Activated B cell treated with CpG ODN at 0.5 μM for 24 hours (primary cell): ENCODE measurements around the gene GOLGA6L7. TPM values are rescaled to one million over a fixed set of nuclear protein-coding genes. Genes with fewer than 3 reads are reported as not detected.
"Not testable (repeated sequence)": the region's sequence is repeated elsewhere in the genome, so short reads cannot be mapped to it uniquely, and the experiment has no call there.

ENCODE experiments used
- ATAC-seq: fragments of 200-7000 bp; cut with Tn5 transposase; one replicate; pipeline ENCODE4 v1.10.0; 2021; ENCODE audit warnings: low read depth, mild to moderate bottlenecking, moderate library complexity
- CTCF ChIA-PET: fragments of 350-600 bp; sonication (Branson Sonifier 250); formaldehyde crosslinking; loops from one replicate; lab custom pipeline; 2021; ENCODE audit warnings: antibody characterized with exemption; lab: Charles Lee
- POLR2A ChIA-PET: fragments of 350-600 bp; sonication (Branson Sonifier 250); formaldehyde crosslinking; loops from one replicate; lab custom pipeline; 2021; ENCODE audit warnings: antibody characterized with exemption; lab: Charles Lee
- DNase-seq: peaks from one replicate; pipeline ENCODE4 v3.0.0; 2022
- H3K27ac Mint-ChIP-seq: one replicate; pipeline ENCODE4 v1.8.0; 2020; ENCODE audit warnings: mixed read lengths
- H3K27me3 Mint-ChIP-seq: one replicate; pipeline ENCODE4 v1.8.0; 2021; ENCODE audit warnings: mixed read lengths
- H3K36me3 Mint-ChIP-seq: one replicate; pipeline ENCODE4 v1.8.0; 2021; ENCODE audit warnings: low read depth, mixed read lengths
- H3K4me1 Mint-ChIP-seq: one replicate; pipeline ENCODE4 v1.8.0; 2021; ENCODE audit warnings: mixed read lengths
- H3K4me3 Mint-ChIP-seq: one replicate; pipeline ENCODE4 v1.8.0; 2020; ENCODE audit warnings: mild to moderate bottlenecking, mixed read lengths
- H3K9me3 Mint-ChIP-seq: one replicate; pipeline ENCODE4 v1.8.0; 2020; ENCODE audit warnings: mixed read lengths
- intact Hi-C: fragments of 100-400 bp; cut with micrococcal nuclease; formaldehyde crosslinking; loops from one replicate; pipeline ENCODE4 v1.15.1; 2024
- total RNA-seq: library from RNA; stranded (reverse); gene quantifications from 2 replicates; pipeline ENCODE4 v1.2.3, GENCODE V29; 2022
- TF ChIP-seq, protein P1 (sequence below): fragments of 200-600 bp; IDR thresholded peaks from one replicate; pipeline ENCODE4 v1.8.0; 2022; ENCODE audit warnings: antibody characterized with exemption, mild to moderate bottlenecking

The GOLGA6L7 gene
- total RNA-seq, 1 donor from 2014 or later = not detected

DNA sequence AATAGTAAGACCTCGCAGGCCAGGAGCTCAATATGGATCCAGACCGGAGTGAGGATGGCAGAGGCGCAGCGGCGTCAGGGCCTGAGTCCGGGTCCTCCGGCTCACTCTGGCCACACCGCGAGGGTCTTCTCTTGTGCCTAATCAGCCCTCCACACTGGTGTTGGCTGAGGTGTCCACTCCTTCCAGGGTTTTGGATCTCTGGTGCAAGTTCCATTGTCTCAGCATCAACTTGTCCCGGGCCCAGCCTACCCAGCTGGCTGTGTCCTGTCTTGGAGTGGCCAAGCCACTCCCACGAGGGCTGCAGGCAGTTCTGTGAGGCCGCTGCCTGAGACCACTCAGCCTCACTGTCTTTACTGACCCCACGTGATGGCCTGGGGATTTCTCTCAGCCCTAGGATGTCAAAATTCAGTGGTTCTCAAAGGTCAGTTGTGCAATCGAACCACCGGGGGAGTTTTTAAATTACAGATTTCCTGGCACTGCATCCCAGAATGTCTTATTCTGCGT lies 12.6 kb upstream of the GOLGA6L7 start:
- H3K4me3 Mint-ChIP-seq = no peak overlapping the region
- intact Hi-C loops = no loop called here
- no peaks in the 10 kb centered on the region for H3K4me1 Mint-ChIP-seq
- ChIA-PET CTCF (no interaction called here), POLR2A (no interaction called here)
- H3K27ac Mint-ChIP-seq = no peak overlapping the region
- ATAC-seq (no peak), DNase-seq (no peak)
- no peaks in the 10 kb centered on the region for H3K27me3 Mint-ChIP-seq
- no peaks in the 10 kb centered on the region for H3K9me3 Mint-ChIP-seq
- TF ChIP-seq, protein P1, sequence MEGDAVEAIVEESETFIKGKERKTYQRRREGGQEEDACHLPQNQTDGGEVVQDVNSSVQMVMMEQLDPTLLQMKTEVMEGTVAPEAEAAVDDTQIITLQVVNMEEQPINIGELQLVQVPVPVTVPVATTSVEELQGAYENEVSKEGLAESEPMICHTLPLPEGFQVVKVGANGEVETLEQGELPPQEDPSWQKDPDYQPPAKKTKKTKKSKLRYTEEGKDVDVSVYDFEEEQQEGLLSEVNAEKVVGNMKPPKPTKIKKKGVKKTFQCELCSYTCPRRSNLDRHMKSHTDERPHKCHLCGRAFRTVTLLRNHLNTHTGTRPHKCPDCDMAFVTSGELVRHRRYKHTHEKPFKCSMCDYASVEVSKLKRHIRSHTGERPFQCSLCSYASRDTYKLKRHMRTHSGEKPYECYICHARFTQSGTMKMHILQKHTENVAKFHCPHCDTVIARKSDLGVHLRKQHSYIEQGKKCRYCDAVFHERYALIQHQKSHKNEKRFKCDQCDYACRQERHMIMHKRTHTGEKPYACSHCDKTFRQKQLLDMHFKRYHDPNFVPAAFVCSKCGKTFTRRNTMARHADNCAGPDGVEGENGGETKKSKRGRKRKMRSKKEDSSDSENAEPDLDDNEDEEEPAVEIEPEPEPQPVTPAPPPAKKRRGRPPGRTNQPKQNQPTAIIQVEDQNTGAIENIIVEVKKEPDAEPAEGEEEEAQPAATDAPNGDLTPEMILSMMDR = no peak
- no peaks in the 10 kb centered on the region for H3K36me3 Mint-ChIP-seq

DNA sequence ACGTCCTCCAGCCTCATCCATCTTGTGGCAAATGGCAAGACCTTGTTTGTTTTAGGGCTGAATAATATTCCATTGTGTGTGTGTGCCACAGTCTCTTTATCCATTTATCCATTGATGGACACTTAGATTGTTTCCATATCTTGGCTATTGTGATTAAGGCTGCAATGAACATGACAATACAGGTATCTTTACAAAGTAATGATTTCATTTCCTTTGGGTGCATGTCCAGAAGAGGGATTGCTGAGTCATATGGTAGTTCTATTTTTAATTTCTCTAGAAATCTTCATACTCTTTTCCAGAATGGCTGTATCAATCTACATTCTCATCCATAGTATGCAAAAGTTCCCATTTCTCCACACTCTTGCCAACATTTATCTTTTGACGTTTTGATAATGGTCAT lies 6.1 kb upstream of the GOLGA6L7 start:
- CTCF ChIA-PET, intact Hi-C loops, H3K4me3 Mint-ChIP-seq, DNase-seq, H3K9me3 Mint-ChIP-seq, H3K4me1 Mint-ChIP-seq, H3K27ac Mint-ChIP-seq, POLR2A ChIA-PET, ATAC-seq, H3K27me3 Mint-ChIP-seq, H3K36me3 Mint-ChIP-seq: not testable (repeated sequence)

DNA sequence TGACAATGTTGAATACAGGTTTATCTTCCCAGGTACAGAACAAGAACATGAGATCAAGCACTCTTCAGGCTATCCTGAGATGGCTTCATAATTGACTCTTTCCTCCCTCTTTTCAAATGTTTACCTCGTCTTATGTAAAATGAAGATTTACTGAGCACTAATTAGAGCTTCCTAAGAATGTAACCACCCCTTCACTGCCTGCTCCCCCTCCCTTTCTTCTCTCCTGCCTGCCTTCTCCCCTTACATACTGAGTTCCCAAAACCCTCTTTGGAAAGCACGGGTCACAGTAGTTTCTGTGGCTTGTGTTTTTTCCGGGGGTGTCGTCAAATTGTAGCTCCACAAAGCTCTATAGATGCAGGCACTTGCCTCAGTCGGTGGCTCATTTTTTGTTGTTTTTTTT lies 5.2 kb upstream of the GOLGA6L7 start:
- H3K4me1 Mint-ChIP-seq, POLR2A ChIA-PET, intact Hi-C loops, H3K4me3 Mint-ChIP-seq, ATAC-seq, H3K9me3 Mint-ChIP-seq, DNase-seq, H3K36me3 Mint-ChIP-seq, H3K27me3 Mint-ChIP-seq, CTCF ChIA-PET, H3K27ac Mint-ChIP-seq: not testable (repeated sequence)

DNA sequence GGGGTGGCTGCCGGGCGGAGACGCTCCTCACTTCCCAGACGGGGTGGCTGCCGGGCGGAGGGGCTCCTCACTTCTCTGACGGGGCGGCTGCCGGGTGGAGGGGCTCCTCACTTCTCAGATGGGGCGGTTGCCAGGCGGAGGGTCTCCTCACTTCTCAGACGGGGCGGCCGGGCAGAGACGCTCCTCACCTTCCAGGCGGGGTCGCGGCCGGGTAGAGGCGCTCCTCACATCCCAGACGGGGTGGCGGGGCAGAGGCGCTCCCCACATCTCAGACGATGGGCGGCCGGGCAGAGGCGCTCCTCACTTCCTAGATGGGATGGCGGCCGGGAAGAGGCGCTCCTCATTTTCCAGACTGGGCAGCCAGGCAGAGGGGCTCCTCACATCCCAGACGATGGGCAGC lies 1.3 kb upstream of the GOLGA6L7 start:
- DNase-seq, H3K27me3 Mint-ChIP-seq, CTCF ChIA-PET, H3K36me3 Mint-ChIP-seq, H3K4me3 Mint-ChIP-seq, H3K9me3 Mint-ChIP-seq, H3K4me1 Mint-ChIP-seq, H3K27ac Mint-ChIP-seq, ATAC-seq, intact Hi-C loops, POLR2A ChIA-PET: not testable (repeated sequence)

DNA sequence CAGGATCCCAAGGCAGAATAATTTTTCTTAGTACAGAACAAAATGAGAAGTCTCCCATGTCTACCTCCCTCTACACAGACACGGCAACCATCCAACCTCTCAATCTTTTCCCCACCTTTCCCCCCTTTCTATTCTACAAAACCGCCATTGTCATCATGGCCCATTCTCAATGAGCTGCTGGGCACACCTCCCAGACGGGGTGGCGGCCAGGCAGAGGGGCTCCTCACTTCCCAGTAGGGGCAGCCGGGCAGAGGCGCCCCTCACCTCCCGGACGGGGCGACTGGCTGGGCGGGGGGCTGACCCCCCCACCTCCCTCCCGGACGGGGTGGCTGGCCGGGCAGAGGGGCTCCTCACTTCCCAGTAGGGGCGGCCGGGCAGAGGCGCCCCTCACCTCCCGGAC lies 827 bp upstream of the GOLGA6L7 start:
- H3K36me3 Mint-ChIP-seq, DNase-seq, intact Hi-C loops, CTCF ChIA-PET, H3K9me3 Mint-ChIP-seq, H3K27ac Mint-ChIP-seq, ATAC-seq, H3K27me3 Mint-ChIP-seq, H3K4me1 Mint-ChIP-seq, POLR2A ChIA-PET, H3K4me3 Mint-ChIP-seq: not testable (repeated sequence)

DNA sequence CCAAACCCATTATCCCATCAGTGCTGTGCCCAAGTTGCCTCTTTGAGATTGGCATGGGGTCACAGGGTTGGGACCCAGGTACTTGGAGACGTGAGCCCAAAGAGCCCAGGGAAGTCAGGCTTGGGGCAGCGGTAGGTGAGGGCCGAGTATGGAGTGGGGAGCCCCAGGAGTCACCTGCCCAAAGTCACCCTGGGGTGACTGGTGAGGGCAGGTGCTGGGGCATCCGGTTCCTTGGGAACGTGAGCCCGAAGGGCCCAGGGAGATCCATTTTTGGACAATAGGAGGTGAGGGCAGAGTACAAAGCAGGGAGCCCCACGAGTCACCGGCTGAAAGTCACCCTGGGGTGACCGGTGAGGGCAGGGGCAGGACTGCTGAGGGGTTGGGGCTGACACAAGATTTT lies 485 bp downstream of the GOLGA6L7 start:
- H3K27ac Mint-ChIP-seq, H3K4me1 Mint-ChIP-seq, intact Hi-C loops, DNase-seq, H3K36me3 Mint-ChIP-seq, ATAC-seq, CTCF ChIA-PET, H3K4me3 Mint-ChIP-seq, H3K27me3 Mint-ChIP-seq, H3K9me3 Mint-ChIP-seq, POLR2A ChIA-PET: not testable (repeated sequence)

DNA sequence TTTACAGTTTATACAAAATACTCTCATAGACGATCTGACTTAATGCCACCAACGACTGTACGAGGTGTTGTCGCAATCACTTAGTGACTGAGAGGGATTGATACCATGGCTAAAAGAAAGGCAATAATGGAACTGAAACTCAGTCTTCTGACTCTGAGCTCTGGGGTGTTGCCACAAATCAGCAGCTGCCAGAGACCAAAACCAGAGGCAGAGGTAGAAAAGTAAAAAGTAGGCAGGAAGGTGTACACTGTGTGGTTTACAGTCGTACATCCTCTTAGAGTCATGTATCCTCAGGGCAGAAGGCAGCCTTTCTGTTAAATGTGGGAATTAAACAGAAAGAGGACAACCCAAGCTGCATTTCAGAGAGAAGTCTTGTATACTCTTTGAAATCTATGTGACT lies 1.2 kb downstream of the GOLGA6L7 start:
- H3K27ac Mint-ChIP-seq, DNase-seq, CTCF ChIA-PET, H3K4me1 Mint-ChIP-seq, H3K36me3 Mint-ChIP-seq, H3K27me3 Mint-ChIP-seq, intact Hi-C loops, POLR2A ChIA-PET, H3K4me3 Mint-ChIP-seq, H3K9me3 Mint-ChIP-seq: not testable (repeated sequence)
- peak; percentile 83 for ATAC-seq

DNA sequence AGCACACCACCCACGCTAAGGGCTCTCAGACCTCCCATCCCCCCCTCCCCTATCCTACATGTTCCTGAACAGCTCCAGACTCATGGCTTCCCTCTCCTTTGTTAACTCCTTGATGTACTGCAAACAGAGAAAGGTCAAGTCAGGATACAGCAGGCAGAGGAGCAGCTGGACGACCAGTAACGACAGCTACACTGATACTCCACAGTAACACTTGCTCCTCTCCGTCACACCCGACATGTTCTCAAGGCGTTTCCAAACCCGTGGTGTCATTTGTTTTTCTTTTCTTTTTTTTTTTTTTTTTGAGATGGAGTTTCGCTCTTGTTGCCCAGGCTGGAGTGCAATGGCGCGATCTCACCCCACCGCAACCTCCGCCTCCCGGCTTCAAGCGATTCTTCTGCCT lies 4.3 kb downstream of the GOLGA6L7 start:
- H3K9me3 Mint-ChIP-seq, DNase-seq, intact Hi-C loops, H3K4me1 Mint-ChIP-seq, H3K36me3 Mint-ChIP-seq, H3K27me3 Mint-ChIP-seq, ATAC-seq, H3K4me3 Mint-ChIP-seq, CTCF ChIA-PET, POLR2A ChIA-PET, H3K27ac Mint-ChIP-seq: not testable (repeated sequence)

DNA sequence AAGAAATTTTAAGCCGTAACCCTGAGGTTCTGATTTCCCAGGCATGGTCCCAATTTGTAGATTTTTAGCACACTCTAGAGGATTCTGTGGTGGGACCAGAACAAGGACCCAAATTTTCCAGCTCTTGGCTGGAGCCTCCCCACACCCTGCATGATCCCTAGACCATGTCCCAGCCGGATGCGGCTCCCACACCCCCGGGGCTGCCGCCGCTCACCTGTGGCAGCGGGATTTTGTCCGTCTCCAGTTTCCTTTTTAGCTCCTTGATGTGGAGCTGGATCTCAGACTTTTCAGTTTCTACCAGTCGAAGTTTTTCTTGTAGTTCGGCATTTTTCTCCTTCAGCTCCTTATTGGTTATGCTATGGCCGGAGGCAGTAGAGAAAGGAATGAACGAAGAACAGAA lies 4.9 kb downstream of the GOLGA6L7 start:
- ATAC-seq, H3K27me3 Mint-ChIP-seq, intact Hi-C loops, H3K27ac Mint-ChIP-seq, DNase-seq, POLR2A ChIA-PET, H3K36me3 Mint-ChIP-seq, H3K4me3 Mint-ChIP-seq, CTCF ChIA-PET, H3K4me1 Mint-ChIP-seq, H3K9me3 Mint-ChIP-seq: not testable (repeated sequence)

DNA sequence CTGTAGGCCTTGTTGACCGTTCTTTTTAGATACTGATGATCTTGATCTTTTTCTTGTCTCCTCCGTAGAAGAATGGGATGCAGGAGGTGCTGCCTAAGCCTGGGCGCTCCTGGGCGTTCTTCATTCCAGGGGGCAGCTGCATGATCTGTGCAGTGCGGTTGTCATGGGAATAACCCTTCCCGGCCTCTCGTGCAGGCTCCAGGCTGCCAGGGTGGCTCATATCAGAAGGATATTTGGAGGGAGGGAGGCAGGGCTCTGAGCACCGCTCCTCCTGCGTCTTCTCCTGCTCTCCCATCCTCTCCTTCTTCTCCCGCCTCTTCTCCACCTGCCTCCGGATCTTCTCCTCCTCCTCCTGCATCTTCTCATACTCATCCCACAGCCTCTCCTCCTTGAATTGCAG lies 6.2 kb downstream of the GOLGA6L7 start:
- H3K36me3 Mint-ChIP-seq, ATAC-seq, POLR2A ChIA-PET, intact Hi-C loops, DNase-seq, H3K27me3 Mint-ChIP-seq, H3K4me1 Mint-ChIP-seq, H3K4me3 Mint-ChIP-seq, CTCF ChIA-PET, H3K27ac Mint-ChIP-seq, H3K9me3 Mint-ChIP-seq: not testable (repeated sequence)

DNA sequence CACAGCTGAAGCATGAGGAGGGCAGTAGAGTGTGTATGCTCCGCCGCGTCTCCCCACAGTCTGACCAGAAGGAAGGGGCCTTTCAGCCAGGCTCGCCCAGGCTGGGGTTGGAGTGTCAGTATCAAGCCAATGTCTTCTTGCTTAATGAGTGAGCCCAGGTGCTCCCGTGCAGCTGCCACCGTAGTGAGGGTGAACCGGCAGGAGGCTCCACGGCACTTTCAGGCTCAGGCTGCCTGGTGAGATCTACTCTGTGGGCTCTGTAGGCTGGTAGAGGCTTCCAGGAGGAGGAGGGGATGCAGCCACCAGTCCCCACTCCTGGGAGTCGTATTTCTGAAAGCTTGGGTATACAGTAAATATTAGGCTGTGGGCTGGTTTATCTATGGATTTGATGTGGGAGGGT lies 8.2 kb downstream of the GOLGA6L7 start:
- H3K27me3 Mint-ChIP-seq, ATAC-seq, H3K4me1 Mint-ChIP-seq, H3K9me3 Mint-ChIP-seq, H3K4me3 Mint-ChIP-seq, POLR2A ChIA-PET, H3K27ac Mint-ChIP-seq, intact Hi-C loops, H3K36me3 Mint-ChIP-seq, DNase-seq, CTCF ChIA-PET: not testable (repeated sequence)

DNA sequence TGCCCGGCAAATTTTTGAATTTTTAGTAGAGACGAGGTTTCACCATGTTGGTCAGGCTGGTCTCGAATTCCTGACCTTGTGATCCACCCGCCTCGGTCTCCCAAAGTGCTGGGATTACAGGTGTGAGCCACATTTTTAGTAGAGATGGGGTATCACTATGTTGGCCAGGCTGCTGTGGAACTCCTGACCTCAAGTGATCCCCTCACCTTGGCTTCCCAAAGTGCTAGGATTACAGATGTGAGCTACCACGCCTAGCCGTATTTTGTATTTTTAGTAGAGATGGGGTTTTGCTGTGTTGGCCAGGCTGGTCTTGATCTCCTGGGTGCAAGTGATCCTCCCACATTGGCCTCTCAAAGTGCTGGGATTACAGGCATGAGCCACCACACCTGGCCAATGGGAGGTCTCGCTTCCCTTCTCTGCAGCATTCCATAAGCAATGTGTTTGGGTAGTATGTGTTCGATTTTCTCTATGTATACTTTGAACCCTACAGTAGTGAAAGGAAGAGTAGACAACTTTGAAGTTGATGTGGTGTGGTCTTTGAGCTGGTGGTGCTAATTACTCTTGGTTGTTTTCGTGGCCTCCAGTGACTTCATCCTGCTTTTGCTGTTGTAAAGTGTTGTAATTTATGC lies 13.4 kb downstream of the GOLGA6L7 start:
- H3K27ac Mint-ChIP-seq, H3K4me3 Mint-ChIP-seq: not testable (repeated sequence)

More for the DNA sequence above, 13.4 kb downstream of the GOLGA6L7 start:
- DNase-seq, intact Hi-C loops, ATAC-seq, H3K36me3 Mint-ChIP-seq, H3K9me3 Mint-ChIP-seq, CTCF ChIA-PET, H3K4me1 Mint-ChIP-seq, POLR2A ChIA-PET, H3K27me3 Mint-ChIP-seq: not testable (repeated sequence)
